GM23338 (cell line): ENCODE data around the gene MAP1LC3B. TPM values are rescaled to one million over a fixed set of nuclear protein-coding genes. Genes with fewer than 3 reads are reported as not detected.

ENCODE experiments used
- ATAC-seq: fragments of 200-7000 bp; cut with Tn5 transposase; 3 replicates; pipeline ENCODE4 v1.9.1; 2020
- DNase-seq: peaks from one replicate; pipeline ENCODE4 v3.0.0-alpha.2; 2015; ENCODE audit warnings: low spot score
- H2AFZ ChIP-seq: fragments of 200-600 bp; sonication (generic); 2 replicates; pipeline ENCODE4 v1.8.0; 2016; ENCODE audit warnings: antibody characterized with exemption, mild to moderate bottlenecking, moderate library complexity
- H3F3A ChIP-seq: fragments of 200-600 bp; sonication (generic); replicated peaks from 2 replicates; pipeline ENCODE4 v1.8.0; 2017; ENCODE audit warnings: antibody characterized with exemption, mixed run types, low read depth
- H3K27ac ChIP-seq: fragments of 200-600 bp; sonication (generic); 2 replicates; pipeline ENCODE4 v1.6.1; 2016; ENCODE audit warnings: low read depth
- H3K27me3 ChIP-seq: fragments of 200-600 bp; sonication (generic); 2 replicates; pipeline ENCODE4 v1.8.0; 2016; ENCODE audit warnings: mild to moderate bottlenecking, mixed run types, moderate library complexity; ENCODE audit not compliant: insufficient read depth
- H3K36me3 ChIP-seq: fragments of 200-600 bp; sonication (generic); 2 replicates; pipeline ENCODE4 v1.8.0; 2016; ENCODE audit warnings: mild to moderate bottlenecking; ENCODE audit not compliant: insufficient read depth
- H3K4me1 ChIP-seq: fragments of 200-600 bp; sonication (generic); 2 replicates; pipeline ENCODE4 v1.8.0; 2016; ENCODE audit warnings: mild to moderate bottlenecking, moderate library complexity; ENCODE audit not compliant: insufficient read depth
- H3K4me2 ChIP-seq: fragments of 200-600 bp; sonication (generic); 2 replicates; pipeline ENCODE4 v1.7.1; 2017; ENCODE audit warnings: mixed run types
- H3K4me3 ChIP-seq: fragments of 200-600 bp; sonication (generic); 2 replicates; pipeline ENCODE4 v1.6.1; 2016; ENCODE audit warnings: mixed run types
- H3K79me2 ChIP-seq: fragments of 200-600 bp; sonication (generic); replicated peaks from 2 replicates; pipeline ENCODE4 v1.8.0; 2017; ENCODE audit warnings: mild to moderate bottlenecking; ENCODE audit not compliant: insufficient read depth
- H3K9me2 ChIP-seq: fragments of 200-600 bp; sonication (generic); 2 replicates; pipeline ENCODE4 v1.8.0; 2017; ENCODE audit not compliant: insufficient read depth
- H4K20me1 ChIP-seq: fragments of 200-600 bp; sonication (generic); replicated peaks from 2 replicates; pipeline ENCODE4 v1.8.0; 2017; ENCODE audit warnings: mild to moderate bottlenecking; ENCODE audit not compliant: insufficient read depth
- H3K27ac Mint-ChIP-seq: 2 replicates; pipeline ENCODE4 v1.8.0; 2020; ENCODE audit warnings: inconsistent platforms, mild to moderate bottlenecking, moderate library complexity, mixed read lengths
- H3K27me3 Mint-ChIP-seq: 3 replicates; pipeline ENCODE4 v1.8.0; 2022; ENCODE audit warnings: low read depth, mild to moderate bottlenecking, moderate library complexity, mixed read lengths, inconsistent platforms; ENCODE audit not compliant: insufficient read depth, poor library complexity
- H3K36me3 Mint-ChIP-seq: 3 replicates; pipeline ENCODE4 v1.8.0; 2021; ENCODE audit warnings: low read depth, mild to moderate bottlenecking, inconsistent platforms, moderate library complexity, mixed read lengths
- H3K4me1 Mint-ChIP-seq: 3 replicates; pipeline ENCODE4 v1.8.0; 2020; ENCODE audit warnings: mild to moderate bottlenecking, inconsistent platforms, mixed read lengths
- H3K4me3 Mint-ChIP-seq: 3 replicates; pipeline ENCODE4 v1.8.0; 2021; ENCODE audit warnings: moderate library complexity, mild to moderate bottlenecking, inconsistent platforms, mixed read lengths
- H3K9me3 Mint-ChIP-seq: 3 replicates; pipeline ENCODE4 v1.8.0; 2020; ENCODE audit warnings: moderate library complexity, mild to moderate bottlenecking, inconsistent platforms, mixed read lengths
- CREB1 ChIP-seq: fragments of 250-450 bp; sonication (Bioruptor Pico); IDR thresholded peaks from 2 replicates; pipeline ENCODE4 v1.5.0; 2020; ENCODE audit warnings: low read depth, mild to moderate bottlenecking, moderate library complexity
- EZH2 ChIP-seq: fragments of 200-600 bp; sonication (generic); IDR thresholded peaks from one replicate; pipeline ENCODE4 v1.8.0; 2017; ENCODE audit warnings: antibody characterized with exemption, mild to moderate bottlenecking, low read depth; ENCODE audit not compliant: unreplicated experiment
- EZH2phosphoT487 ChIP-seq: fragments of 200-600 bp; sonication (generic); IDR thresholded peaks from one replicate; pipeline ENCODE4 v1.8.1; 2018; ENCODE audit warnings: antibody characterized with exemption; ENCODE audit not compliant: unreplicated experiment
- JUNB ChIP-seq: IDR thresholded peaks from one replicate; pipeline ENCODE4 v1.6.1; 2016; ENCODE audit warnings: antibody characterized with exemption; ENCODE audit not compliant: unreplicated experiment
- NANOG ChIP-seq: IDR thresholded peaks from 2 replicates; pipeline ENCODE4 v1.6.1; 2016; ENCODE audit warnings: antibody characterized with exemption, borderline replicate concordance
- POLR2AphosphoS5 ChIP-seq: IDR thresholded peaks from 2 replicates; pipeline ENCODE4 v1.6.1; 2016; ENCODE audit warnings: antibody characterized with exemption, low read depth
- STAT1 ChIP-seq: IDR thresholded peaks from one replicate; pipeline ENCODE4 v1.6.1; 2016; ENCODE audit warnings: antibody characterized with exemption; ENCODE audit not compliant: unreplicated experiment
- ZNF114 ChIP-seq: fragments of 250-450 bp; sonication (Bioruptor Pico); IDR thresholded peaks from 2 replicates; pipeline ENCODE4 v1.5.0; 2020; ENCODE audit warnings: mild to moderate bottlenecking, moderate library complexity
- ZNF331 ChIP-seq: fragments of 250-450 bp; sonication (Bioruptor Pico); IDR thresholded peaks from 2 replicates; pipeline ENCODE4 v1.5.0; 2020; ENCODE audit warnings: low read depth, mild to moderate bottlenecking, moderate library complexity
- polyA plus RNA-seq: library from polyadenylated mRNA; unstranded; fragments of >200 nt; fragmentation: Nextera tagmentation; extraction: Ambion mirVana; gene quantifications from 2 replicates; pipeline ENCODE4 v1.2.1, GENCODE V29; 2016
- total RNA-seq: library from RNA; depleted of rRNA; stranded (reverse); fragments of >200 nt; shearing (Covaris generic); gene quantifications from 2 replicates; pipeline ENCODE4 v1.2.3, GENCODE V29; 2014
- TF ChIP-seq, protein P1 (sequence below): IDR thresholded peaks from 2 replicates; pipeline ENCODE4 v1.6.1; 2016; ENCODE audit warnings: antibody characterized with exemption
- TF ChIP-seq, protein P2 (sequence below), 2 experiments: fragments of 200-600 bp in 1 of 2; sonication (generic) in 1 of 2; conservative IDR thresholded peaks; 2 replicates each; pipeline versions ENCODE4 v1.5.1 to v1.6.1; 2016 to 2017; ENCODE audit warnings: antibody characterized with exemption in 2 of 2, low read depth in 2 of 2, mild to moderate bottlenecking in 2 of 2, moderate library complexity in 1 of 2
- TF ChIP-seq, protein P3 (sequence below): IDR thresholded peaks from one replicate; pipeline ENCODE4 v1.6.1; 2018; ENCODE audit warnings: antibody characterized with exemption; ENCODE audit not compliant: unreplicated experiment

MAP1LC3B gene
- total and polyA plus RNA-seq, 2 experiments from 2014 or later = 35.9 to 80.2 TPM

DNA sequence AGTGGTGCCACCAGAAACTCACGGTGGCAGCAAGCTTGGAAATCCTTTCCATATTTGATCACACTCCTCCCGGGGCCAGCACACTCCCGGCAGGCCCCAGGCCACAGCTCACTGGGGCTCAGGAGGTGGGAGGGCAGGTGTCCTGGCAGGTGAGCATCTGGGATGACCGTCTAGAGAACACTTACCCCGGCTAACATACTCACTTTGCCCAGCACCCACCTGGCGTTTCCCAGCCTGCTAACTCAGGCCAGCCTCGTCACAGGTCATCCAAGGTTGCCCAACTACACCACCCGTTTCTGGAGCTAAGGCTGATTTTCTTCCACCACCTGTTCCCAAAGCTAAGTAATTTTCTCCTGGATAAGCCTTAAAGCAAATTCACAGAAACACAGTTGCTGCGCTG, 33.4 kb upstream of the MAP1LC3B start (continued):
- TF ChIP-seq, protein P1, sequence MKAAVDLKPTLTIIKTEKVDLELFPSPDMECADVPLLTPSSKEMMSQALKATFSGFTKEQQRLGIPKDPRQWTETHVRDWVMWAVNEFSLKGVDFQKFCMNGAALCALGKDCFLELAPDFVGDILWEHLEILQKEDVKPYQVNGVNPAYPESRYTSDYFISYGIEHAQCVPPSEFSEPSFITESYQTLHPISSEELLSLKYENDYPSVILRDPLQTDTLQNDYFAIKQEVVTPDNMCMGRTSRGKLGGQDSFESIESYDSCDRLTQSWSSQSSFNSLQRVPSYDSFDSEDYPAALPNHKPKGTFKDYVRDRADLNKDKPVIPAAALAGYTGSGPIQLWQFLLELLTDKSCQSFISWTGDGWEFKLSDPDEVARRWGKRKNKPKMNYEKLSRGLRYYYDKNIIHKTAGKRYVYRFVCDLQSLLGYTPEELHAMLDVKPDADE = no peak
- TF ChIP-seq ZNF114 (CRISPR knock-in tag) = no peak
- no peak for TF ChIP-seq POLR2AphosphoS5
- no peak for TF ChIP-seq EZH2
- TF ChIP-seq JUNB = no peak
- no peak for TF ChIP-seq NANOG
- TF ChIP-seq, protein P2, sequence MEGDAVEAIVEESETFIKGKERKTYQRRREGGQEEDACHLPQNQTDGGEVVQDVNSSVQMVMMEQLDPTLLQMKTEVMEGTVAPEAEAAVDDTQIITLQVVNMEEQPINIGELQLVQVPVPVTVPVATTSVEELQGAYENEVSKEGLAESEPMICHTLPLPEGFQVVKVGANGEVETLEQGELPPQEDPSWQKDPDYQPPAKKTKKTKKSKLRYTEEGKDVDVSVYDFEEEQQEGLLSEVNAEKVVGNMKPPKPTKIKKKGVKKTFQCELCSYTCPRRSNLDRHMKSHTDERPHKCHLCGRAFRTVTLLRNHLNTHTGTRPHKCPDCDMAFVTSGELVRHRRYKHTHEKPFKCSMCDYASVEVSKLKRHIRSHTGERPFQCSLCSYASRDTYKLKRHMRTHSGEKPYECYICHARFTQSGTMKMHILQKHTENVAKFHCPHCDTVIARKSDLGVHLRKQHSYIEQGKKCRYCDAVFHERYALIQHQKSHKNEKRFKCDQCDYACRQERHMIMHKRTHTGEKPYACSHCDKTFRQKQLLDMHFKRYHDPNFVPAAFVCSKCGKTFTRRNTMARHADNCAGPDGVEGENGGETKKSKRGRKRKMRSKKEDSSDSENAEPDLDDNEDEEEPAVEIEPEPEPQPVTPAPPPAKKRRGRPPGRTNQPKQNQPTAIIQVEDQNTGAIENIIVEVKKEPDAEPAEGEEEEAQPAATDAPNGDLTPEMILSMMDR (conservative IDR thresholded peaks at IDR 0.05; ENCODE audit: low read depth in 2 of 2) = no peak
- no peak for TF ChIP-seq CREB1
- TF ChIP-seq, protein P3, sequence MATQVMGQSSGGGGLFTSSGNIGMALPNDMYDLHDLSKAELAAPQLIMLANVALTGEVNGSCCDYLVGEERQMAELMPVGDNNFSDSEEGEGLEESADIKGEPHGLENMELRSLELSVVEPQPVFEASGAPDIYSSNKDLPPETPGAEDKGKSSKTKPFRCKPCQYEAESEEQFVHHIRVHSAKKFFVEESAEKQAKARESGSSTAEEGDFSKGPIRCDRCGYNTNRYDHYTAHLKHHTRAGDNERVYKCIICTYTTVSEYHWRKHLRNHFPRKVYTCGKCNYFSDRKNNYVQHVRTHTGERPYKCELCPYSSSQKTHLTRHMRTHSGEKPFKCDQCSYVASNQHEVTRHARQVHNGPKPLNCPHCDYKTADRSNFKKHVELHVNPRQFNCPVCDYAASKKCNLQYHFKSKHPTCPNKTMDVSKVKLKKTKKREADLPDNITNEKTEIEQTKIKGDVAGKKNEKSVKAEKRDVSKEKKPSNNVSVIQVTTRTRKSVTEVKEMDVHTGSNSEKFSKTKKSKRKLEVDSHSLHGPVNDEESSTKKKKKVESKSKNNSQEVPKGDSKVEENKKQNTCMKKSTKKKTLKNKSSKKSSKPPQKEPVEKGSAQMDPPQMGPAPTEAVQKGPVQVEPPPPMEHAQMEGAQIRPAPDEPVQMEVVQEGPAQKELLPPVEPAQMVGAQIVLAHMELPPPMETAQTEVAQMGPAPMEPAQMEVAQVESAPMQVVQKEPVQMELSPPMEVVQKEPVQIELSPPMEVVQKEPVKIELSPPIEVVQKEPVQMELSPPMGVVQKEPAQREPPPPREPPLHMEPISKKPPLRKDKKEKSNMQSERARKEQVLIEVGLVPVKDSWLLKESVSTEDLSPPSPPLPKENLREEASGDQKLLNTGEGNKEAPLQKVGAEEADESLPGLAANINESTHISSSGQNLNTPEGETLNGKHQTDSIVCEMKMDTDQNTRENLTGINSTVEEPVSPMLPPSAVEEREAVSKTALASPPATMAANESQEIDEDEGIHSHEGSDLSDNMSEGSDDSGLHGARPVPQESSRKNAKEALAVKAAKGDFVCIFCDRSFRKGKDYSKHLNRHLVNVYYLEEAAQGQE = no peak
- TF ChIP-seq EZH2phosphoT487 = no peak
- no peak for TF ChIP-seq ZNF331 (CRISPR knock-in tag)
- no peak for TF ChIP-seq STAT1

GRCh38 chr16:87359121-87359520, 33.0 kb upstream of the MAP1LC3B start:
- Mint-ChIP-seq H3K4me1 (peaks cover 4% of the 10 kb centered on the region; the same call in 2 of the 3 replicates), H3K27ac (no peak overlapping the region), H3K36me3 (peaks cover 9% of the 10 kb centered on the region; the same call in 2 of the 3 replicates), H3K4me3 (no peak overlapping the region), H3K9me3 (no peaks in the 10 kb centered on the region), H3K27me3 (peaks cover 2% of the 10 kb centered on the region)
- no peak overlapping the region for H2AFZ ChIP-seq
- DNase-seq (no peak), ATAC-seq (no peak)
- H3K4me3 ChIP-seq = no peak overlapping the region
- peaks cover 11% of the 10 kb centered on the region for H3K79me2 ChIP-seq
- H3K4me2 ChIP-seq = no peak overlapping the region
- H3F3A ChIP-seq = no peaks in the 10 kb centered on the region
- no peak overlapping the region for H3K27ac ChIP-seq
- no peaks in the 10 kb centered on the region for H3K4me1 ChIP-seq
- H3K9me2 ChIP-seq = no peaks in the 10 kb centered on the region
- no peaks in the 10 kb centered on the region; the same call in 1 of the 2 replicates for H4K20me1 ChIP-seq
- no peaks in the 10 kb centered on the region; the same call in 1 of the 2 replicates for H3K36me3 ChIP-seq
- no peaks in the 10 kb centered on the region for H3K27me3 ChIP-seq
- TF ChIP-seq POLR2AphosphoS5 (no peak), ZNF114 (CRISPR knock-in tag) (no peak), ZNF331 (CRISPR knock-in tag) (no peak), EZH2 (no peak), CREB1 (no peak), STAT1 (no peak)
- TF ChIP-seq, protein P1 = no peak
